NCI-H2227 treated with DMSO at 0.1 percent for 48 hours (cell line): ENCODE data around the gene ARHGAP15.

Source experiments
- DNase-seq: peaks from one replicate; lab custom pipeline; 2025; lab: John Stamatoyannopoulos, UW

The ARHGAP15 gene

GRCh38 chr2:143481733-143482132 is 352.5 kb downstream of the ARHGAP15 start:
- peak; percentile 68 for DNase-seq

DNA sequence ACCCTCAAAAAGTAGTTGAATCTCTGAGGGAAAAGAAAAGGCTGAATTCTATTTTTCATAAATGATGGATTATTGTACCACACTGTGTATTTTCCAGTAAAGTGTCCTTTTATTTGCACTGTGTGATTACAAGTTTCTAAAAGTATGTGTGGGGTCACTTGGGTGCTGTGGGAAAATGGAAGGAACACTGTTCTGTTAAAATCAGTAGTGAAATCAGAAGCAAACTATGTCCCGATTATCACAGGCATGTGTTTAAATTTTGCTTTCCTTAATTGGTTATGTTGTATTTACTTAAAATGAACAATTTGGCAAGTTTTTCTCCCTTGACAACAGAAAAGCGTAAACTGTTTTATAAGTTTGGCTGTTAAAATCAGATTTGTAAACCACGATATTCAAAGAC is 353.1 kb downstream of the ARHGAP15 start:
- DNase-seq = no peak

DNA sequence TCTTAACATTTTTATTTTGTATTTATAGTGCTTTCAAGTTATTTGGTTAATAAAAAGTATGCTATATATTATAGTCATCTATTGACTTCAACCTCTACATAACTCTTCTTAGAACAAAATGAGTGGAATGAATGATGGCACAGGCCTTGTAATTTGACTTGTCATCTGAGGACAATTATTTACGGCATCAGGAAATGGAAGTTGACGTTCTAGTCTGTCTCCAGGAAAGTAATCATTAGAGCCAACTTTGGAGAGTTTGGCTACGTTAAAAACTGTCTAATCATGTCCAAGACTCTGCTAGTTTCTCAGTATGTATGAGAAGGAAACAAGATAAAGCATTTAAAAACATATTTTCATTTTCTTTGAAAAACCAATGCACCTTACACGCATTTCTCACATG is 353.6 kb downstream of the ARHGAP15 start:
- no peak for DNase-seq

DNA sequence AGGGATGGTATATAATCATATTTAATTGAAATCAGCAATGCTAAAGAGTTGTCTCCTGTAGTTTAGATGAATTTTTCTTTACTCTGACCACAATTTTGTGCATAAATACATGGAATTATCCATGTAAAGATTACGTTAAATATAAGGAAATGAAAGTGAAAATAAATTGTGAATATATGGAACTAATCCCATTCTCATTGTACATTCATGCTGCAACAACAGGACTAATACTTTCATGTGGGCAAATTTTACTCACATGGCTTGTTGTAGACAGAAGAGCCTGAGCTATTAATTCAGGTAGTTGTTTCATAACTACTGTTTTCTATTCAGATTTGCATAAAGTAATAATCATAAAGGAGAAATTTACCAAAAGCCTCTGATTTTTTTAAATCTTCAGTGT is 357.8 kb downstream of the ARHGAP15 start:
- no peak for DNase-seq

DNA sequence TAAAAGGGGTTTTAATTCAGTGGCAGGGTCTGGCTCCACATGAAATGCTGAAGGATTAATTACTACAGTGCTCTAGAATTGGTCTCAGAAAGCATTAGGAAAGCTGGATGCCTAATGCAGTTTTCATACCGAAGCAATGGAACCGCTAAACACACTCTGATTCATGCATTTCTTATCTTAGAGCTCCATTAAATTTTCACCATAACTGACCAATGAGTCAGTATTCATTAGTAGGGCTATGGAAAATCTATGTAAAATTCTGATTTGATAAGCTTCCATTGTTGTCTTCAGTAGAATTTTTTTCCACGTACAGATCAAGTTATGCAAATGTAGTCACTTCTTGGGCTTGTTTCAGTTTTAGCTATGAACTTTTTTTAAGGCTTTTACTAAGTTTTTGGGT is 359.9 kb downstream of the ARHGAP15 start:
- no peak for DNase-seq

DNA sequence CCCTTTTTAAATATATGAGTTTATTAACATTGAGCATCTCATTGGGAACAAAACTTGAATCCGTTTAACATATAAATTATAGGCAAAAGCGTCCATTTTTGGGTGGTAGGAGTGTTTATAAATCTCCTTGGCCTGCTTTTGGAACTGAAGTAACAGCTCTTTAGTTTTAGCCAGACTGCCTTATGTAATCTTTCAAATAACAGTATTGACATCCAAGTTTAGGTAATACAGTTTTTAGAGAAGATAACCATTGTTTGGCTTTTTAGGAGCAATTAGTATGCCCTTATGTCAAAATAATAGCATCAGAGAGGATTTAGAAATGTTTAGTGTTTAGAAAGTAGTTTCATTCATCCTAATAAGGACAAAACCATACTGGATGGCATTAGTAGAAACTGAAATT is 361.9 kb downstream of the ARHGAP15 start:
- no peak for DNase-seq

- no peak for DNase-seq
These were observed 364.1 kb downstream of the ARHGAP15 start for GRCh38 chr2:143493339-143493738.

DNA sequence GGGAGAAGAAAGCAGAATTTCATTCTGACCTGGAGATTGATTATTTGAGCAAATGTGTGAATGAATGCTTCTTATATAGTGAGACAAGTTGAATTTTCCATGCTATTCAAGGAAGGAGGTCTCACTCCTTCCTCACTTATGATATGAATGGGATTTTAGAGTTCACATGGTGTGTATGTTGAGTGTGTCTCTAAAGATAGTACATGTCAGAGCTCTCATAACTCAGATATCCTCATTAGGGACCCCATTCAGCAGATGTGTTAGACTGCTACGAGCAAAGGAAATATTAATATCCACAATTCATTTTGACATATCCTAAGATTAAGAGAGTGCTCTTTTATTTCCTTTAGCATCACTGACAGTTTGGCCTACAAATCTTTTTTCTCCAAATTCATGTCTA is 368.5 kb downstream of the ARHGAP15 start:
- no peak for DNase-seq

GRCh38 chr2:143498496-143498895 is 369.3 kb downstream of the ARHGAP15 start:
- DNase-seq = no peak

DNA sequence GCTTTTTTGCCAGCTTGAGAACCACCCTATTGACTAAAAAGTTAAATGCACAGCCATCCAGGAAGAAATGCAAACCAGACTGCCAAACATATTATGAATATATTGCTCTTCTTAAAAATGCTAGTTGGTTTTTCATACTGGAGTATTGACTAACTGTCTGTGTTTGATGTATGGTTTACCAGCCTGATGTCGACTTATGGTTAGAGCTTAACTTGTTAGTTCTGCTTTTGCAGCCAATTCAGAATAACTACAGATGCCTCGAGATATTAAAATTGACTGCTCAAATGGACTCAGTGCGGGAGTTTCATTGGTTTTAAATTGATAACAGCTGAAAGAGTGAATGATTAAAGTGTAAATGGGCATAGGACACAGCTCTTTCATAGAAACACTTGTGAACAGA is 369.8 kb downstream of the ARHGAP15 start:
- no peak for DNase-seq

GRCh38 chr2:143501106-143501676 is 372.0 kb downstream of the ARHGAP15 start:
- DNase-seq = no peak

GRCh38 chr2:143503280-143503679 is 374.1 kb downstream of the ARHGAP15 start:
- DNase-seq = no peak

DNA sequence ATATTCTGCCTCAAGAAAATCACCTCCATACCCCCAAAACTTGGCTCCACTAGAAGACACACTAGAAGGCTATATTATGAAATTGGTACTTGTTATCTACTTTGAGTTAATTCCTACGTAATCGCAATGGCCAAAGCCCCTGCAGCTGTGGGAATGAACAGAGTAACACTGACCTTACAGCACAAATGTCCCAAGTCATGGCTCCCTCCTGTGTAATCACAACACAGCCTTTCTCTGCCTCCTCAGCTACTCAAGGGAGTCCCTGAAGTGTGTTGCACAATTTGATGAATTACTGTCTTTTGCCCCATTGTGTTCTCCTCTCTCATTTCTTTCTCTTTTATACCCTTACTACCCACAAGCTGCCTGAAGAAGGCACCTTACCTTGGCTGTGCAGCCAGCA is 375.2 kb downstream of the ARHGAP15 start:
- peak; percentile 23 for DNase-seq

- no peak for DNase-seq
These were observed 376.3 kb downstream of the ARHGAP15 start for GRCh38 chr2:143505542-143505941.

GRCh38 chr2:143513081-143513480 is 383.9 kb downstream of the ARHGAP15 start:
- no peak for DNase-seq

- DNase-seq = no peak
These were observed 385.2 kb downstream of the ARHGAP15 start for GRCh38 chr2:143514413-143514812.

DNA sequence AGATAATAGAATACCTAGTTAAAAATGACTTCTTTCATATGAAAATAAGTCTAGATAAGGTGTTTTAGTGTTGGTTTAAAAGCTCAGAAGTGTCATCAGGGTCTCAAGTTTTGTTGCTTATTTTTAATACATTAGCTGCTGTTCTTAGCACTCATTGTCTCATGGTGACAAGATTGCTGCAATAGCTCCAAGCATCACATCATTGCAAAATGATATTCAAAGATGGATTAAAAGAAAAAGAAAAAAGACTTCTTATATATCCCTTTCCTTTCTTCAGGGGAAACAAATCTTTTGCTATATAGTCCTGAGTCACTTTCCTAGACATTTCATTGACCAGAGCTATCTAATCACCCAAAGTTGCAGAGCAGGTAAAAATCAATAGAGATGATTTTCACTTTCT is 386.1 kb downstream of the ARHGAP15 start:
- no peak for DNase-seq

DNA sequence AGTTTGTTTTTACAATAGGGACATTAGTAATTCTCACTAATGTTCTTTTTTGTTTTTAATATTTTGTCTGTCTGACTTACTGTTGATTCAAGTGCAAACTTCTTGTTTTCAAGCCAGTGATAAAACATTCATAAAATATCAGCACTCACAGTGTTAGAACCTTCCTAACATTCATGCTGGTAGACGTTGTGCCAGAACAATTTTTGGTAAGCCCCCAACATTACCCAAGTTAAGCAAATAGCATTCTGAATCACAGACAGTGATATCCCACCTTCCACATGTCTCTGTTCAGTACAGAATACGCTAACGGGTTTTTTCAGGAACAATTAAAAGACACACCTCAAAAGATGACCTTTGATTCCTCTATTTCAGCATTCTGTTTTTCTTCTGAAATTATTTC is 390.3 kb downstream of the ARHGAP15 start:
- DNase-seq = no peak

DNA sequence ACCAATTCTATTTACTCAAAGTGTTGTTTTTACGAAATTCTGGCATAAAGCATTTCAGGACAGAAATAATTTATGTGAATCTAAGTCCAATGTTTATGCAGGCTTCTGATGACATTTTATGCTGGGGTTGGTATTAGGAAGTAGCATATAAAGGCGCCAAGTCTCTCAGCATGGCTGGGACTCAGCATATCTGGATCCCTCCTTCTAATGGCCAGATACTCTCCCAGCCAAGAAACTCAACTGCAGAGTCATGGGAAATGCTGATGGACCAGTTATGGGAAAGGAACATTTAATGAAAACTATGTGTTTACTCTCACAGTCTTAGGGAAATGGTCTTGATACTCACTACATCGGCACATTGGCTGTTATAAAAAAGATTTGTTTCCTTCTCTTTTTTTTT is 392.2 kb downstream of the ARHGAP15 start:
- no peak for DNase-seq

DNA sequence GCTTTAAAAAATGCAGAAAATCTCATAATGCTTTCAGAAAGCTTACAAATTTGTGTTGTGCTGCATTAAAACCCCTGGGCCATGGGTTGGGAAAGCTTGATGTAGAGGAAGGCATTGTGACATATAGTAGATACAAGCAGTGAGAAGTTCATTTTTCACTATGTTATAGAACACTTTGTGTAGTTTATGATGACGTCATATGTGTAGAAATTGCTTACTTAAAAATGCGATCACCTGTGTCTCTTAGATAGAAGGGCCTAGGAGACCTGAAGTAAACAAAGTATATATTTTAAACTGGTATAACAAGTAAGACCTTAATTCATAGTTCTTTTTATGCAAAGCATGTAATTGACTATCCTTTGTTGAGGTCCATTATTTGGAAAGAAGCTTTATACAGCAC is 393.5 kb downstream of the ARHGAP15 start:
- no peak for DNase-seq

- no peak for DNase-seq
These were observed 394.9 kb downstream of the ARHGAP15 start for GRCh38 chr2:143524119-143524553.

DNA sequence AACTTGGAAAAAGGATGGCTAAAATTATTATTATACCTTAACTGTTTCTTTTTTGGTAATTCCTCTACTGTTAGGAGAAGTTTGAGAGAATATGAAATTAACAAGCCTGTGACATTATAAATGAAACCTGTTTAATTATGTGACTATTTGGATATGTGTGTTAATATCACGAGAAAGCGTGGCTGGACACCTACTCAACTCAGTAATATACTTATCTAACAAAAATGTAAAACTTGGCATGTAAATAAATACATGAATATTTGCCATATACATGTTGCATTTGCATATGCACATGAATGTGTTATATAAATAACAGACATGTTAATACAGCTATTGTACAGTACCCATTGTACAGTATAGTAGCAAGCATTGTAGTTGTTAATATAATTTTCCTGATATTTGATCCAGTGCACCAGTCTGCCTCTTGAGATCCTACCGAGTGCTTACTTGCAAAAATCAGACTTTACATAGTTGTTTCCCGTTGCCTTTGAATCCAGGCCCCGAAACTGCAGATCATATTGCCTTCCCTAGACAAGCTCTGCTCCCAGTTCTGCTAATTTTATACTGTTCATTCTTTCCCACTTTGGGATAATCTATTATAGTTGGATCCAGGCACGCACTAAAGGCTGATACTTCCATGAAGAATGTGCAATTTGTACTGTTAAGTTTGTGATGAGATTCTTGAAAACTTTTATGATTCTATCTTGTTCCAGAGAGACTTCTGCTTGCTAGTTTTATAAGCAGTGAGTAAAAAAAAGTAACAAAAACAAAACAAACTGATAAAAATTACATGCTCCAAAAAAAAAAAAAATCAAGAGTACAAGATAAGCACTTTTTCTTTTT is 395.6 kb downstream of the ARHGAP15 start:
- no peak for DNase-seq

- no peak for DNase-seq
These were observed 396.2 kb downstream of the ARHGAP15 start for GRCh38 chr2:143525402-143525860.

DNA sequence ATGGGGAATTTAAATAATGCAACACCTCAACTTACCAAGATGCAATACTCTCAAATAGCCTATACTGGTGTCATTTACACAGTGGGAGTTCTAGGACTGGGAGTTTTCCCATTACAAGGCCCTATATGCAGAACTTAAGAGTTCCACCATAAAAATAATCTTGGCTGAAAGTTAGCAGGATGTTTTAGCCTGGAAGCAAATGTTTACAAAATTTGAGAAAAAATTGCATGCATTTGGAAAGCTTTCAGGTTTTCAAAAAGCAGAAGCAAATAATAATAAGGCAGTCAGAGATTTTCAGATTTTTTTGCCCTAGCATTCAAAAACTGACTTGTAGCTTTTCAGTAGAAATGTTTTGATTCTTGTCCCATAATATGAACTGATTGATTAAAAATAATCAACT is 397.3 kb downstream of the ARHGAP15 start:
- DNase-seq = no peak
